ENCODE measurements around the gene DPYSL3.

DNA sequence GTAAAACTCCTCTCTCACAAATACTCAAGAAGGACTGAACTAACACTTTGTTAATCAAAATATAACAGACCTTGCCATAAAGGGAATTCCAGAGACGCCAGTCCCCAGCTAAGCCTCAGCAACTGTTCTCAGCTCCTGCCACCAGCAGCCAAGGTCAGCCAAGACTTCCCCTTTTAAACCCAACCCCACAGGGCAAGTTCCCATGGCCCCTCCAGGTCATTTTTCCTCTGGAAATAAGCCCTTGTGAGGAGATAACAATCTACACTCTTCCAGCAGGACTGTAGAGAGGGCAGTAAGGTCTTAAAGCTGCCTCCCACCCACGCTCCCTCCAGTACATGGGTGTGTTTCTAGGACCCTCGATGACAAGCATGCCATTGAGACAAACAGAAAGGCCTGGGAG is 78.3 kb downstream of the DPYSL3 start:
- TF ChIP-seq POLR2AphosphoS5 (IDR thresholded peaks at IDR 0.05; ENCODE audit: borderline replicate concordance, low read depth, low read length): no peak
- no peak for TF ChIP-seq EZH2 (IDR thresholded peaks at IDR 0.05)

All from SK-N-MC (cell line).